K562 (cell line): ENCODE measurements around the gene SYT14. TPM values are rescaled to one million over a fixed set of nuclear protein-coding genes. Genes with fewer than 3 reads are reported as not detected.

Experiments
- ATAC-seq: fragments of 200-7000 bp; cut with Tn5 transposase; 3 replicates; pipeline ENCODE4 v1.9.1; 2020; ENCODE audit warnings: moderate library complexity
- BruUV-seq: library from RNA; stranded (reverse); fragments of 400-500 nt; replicated peaks from 2 replicates; lab custom pipeline; 2021; lab: Mats Ljungman, UMichigan
- CTCF ChIA-PET: fragments of 300-600 bp; formaldehyde crosslinking; extraction: SDS; loops from one replicate; lab custom pipeline; 2021; ENCODE audit warnings: low intra/inter-chr PET ratio; lab: Yijun Ruan, JAX
- POLR2A ChIA-PET: fragments of 300-600, 350-650 bp; sonication (Branson Sonifier 250); formaldehyde crosslinking; extraction: SDS; loops from one replicate; lab custom pipeline; 2021; ENCODE audit warnings: antibody characterized with exemption, inconsistent platforms; lab: Yijun Ruan, JAX
- DNase-seq, 4 experiments: peaks; one replicate each; pipeline versions ENCODE4 v3.0.0 to v3.0.0-alpha.2; 2011 to 2018; ENCODE audit warnings: low spot score in 3 of 4, mixed read lengths in 3 of 4; ENCODE audit errors: extremely low read depth in 1 of 4
- FAIRE-seq: peaks from 2 replicates; lab custom pipeline; 2011; peaks lifted over from hg19 to GRCh38; lab: Jason Lieb, UNC
- H2AFZ ChIP-seq: 2 replicates; pipeline ENCODE4 v1.6.0; 2011; ENCODE audit warnings: low read depth, low read length, control low read depth, inconsistent platforms
- H3K27ac ChIP-seq: fragments of 200-600 bp; 3 replicates; pipeline ENCODE4 v1.8.0; 2011; ENCODE audit warnings: low read depth, mild to moderate bottlenecking, control low read depth, inconsistent platforms, low read length, moderate library complexity, mixed read lengths; ENCODE audit errors: extremely low read depth
- H3K27me3 ChIP-seq, 2 experiments: fragments of 300-600 bp in 1 of 2; 2 replicates in 1 of 2; 3 replicates in 1 of 2; pipeline versions ENCODE4 v1.6.0 to v1.8.0; 2011; ENCODE audit warnings: inconsistent platforms in 2 of 2, low read length in 2 of 2, mild to moderate bottlenecking in 1 of 2, mixed read lengths in 1 of 2, moderate library complexity in 1 of 2; ENCODE audit not compliant: control insufficient read depth in 2 of 2, insufficient read depth in 2 of 2
- H3K36me3 ChIP-seq: fragments of 300-600 bp; 3 replicates; pipeline ENCODE4 v1.8.0; 2011; ENCODE audit warnings: mild to moderate bottlenecking, low read length, inconsistent platforms; ENCODE audit not compliant: control insufficient read depth, insufficient read depth
- H3K4me1 ChIP-seq, 2 experiments: fragments of 200-600 bp in 1 of 2; replicated peaks in 1 of 2; 2 replicates in 1 of 2; 3 replicates in 1 of 2; pipeline versions ENCODE4 v1.5.1 to v1.8.0; 2011; ENCODE audit warnings: inconsistent platforms in 2 of 2, low read length in 2 of 2, mild to moderate bottlenecking in 1 of 2, mixed read lengths in 1 of 2, moderate library complexity in 1 of 2; ENCODE audit not compliant: control insufficient read depth in 2 of 2, insufficient read depth in 2 of 2
- H3K4me2 ChIP-seq: 2 replicates; pipeline ENCODE4 v1.6.1; 2011; ENCODE audit warnings: low read length, control low read depth, inconsistent platforms, mixed read lengths; ENCODE audit not compliant: insufficient read depth
- H3K4me3 ChIP-seq: fragments of 200-600 bp; sonication (generic), shearing (Covaris generic); 2 replicates; pipeline ENCODE4 v1.5.1; 2016; ENCODE audit warnings: control low read depth, inconsistent platforms
- H3K79me2 ChIP-seq: fragments of 200-600 bp; 3 replicates; pipeline ENCODE4 v1.8.0; 2011; ENCODE audit warnings: low read length, inconsistent platforms; ENCODE audit not compliant: control insufficient read depth, insufficient read depth
- H3K9ac ChIP-seq, 2 experiments: 2 replicates each; pipeline versions ENCODE4 v1.6.0 to v1.6.1; 2011; ENCODE audit warnings: low read depth in 2 of 2, low read length in 2 of 2, control low read depth in 1 of 2, inconsistent platforms in 1 of 2, mild to moderate bottlenecking in 1 of 2, mixed read lengths in 1 of 2; ENCODE audit not compliant: insufficient read depth in 1 of 2
- H3K9me1 ChIP-seq: one replicate; pipeline ENCODE4 v1.6.0; 2011; ENCODE audit warnings: inconsistent platforms, mild to moderate bottlenecking, low read length, moderate library complexity; ENCODE audit not compliant: control insufficient read depth, insufficient read depth
- H3K9me3 ChIP-seq: replicated peaks from 2 replicates; pipeline ENCODE4 v1.5.1; 2011; ENCODE audit warnings: low read depth, low read length, inconsistent platforms; ENCODE audit not compliant: control insufficient read depth, insufficient read depth
- H4K20me1 ChIP-seq: replicated peaks from 2 replicates; pipeline ENCODE4 v1.6.1; 2011; ENCODE audit warnings: low read length, inconsistent platforms, mixed read lengths; ENCODE audit not compliant: control insufficient read depth, insufficient read depth
- BCL6 ChIP-seq: fragments of 250-450 bp; sonication (Bioruptor Pico); IDR thresholded peaks from 2 replicates; pipeline ENCODE4 v1.4.0; 2020
- BMI1 ChIP-seq: fragments of 150-350 bp; IDR thresholded peaks from 2 replicates; pipeline ENCODE4 v1.6.1; 2014; ENCODE audit warnings: low read length
- CREBBP ChIP-seq: IDR thresholded peaks from one replicate; pipeline ENCODE4 v1.6.1; 2012; ENCODE audit warnings: low read depth, mild to moderate bottlenecking, control low read depth, inconsistent platforms, low read length
- DIDO1 ChIP-seq: fragments of 450-650 bp; IDR thresholded peaks from 2 replicates; pipeline ENCODE4 v1.6.1; 2016; ENCODE audit warnings: low read depth, missing biosample characterization, missing genetic modification characterization
- TFE3 ChIP-seq: fragments of 450-650 bp; formaldehyde crosslinking; IDR thresholded peaks from 2 replicates; pipeline ENCODE4 v1.4.0; 2020; ENCODE audit warnings: mild to moderate bottlenecking, mixed read lengths
- WGBS: fragments of 100-300 bp; shearing (Covaris generic); methylation state at CpG from one replicate; pipeline ENCODE4 v1.1.6; 2016; ENCODE audit warnings: low coverage, mixed read lengths; ENCODE audit not compliant: insufficient coverage; ENCODE audit errors: missing lambda C conversion rate; 5-methylcytosine and 5-hydroxymethylcytosine counted together
- in situ Hi-C: fragments of 300-500 bp; cut with MboI; formaldehyde crosslinking; loops from 4 replicates; pipeline ENCODE4 v1.15.0; 2018; ENCODE audit warnings: inconsistent platforms, mixed read lengths
- intact Hi-C: fragments of 100-400 bp; cut with micrococcal nuclease; formaldehyde crosslinking; loops from 2 replicates; pipeline ENCODE4 v1.14.2; 2022
- polyA plus RNA-seq, 8 experiments: library from polyadenylated mRNA; depleted of rRNA in 4 of 8; stranded (reverse) in 5 of 8; unstranded in 3 of 8; fragments of >200 nt; fragmentation: Nextera tagmentation in 2 of 8; fragmentation: Illumina TruSeq in 1 of 8; extraction: Ambion mirVana in 2 of 8; extraction: Trizol in 1 of 8; gene quantifications; 2 replicates each; pipeline versions ENCODE4 v1.2.1 to v1.2.3, GENCODE V29; 2011 to 2014; ENCODE audit warnings: inconsistent platforms in 1 of 8, missing spikeins in 1 of 8
- total RNA-seq, 7 experiments: library from RNA; depleted of rRNA in 6 of 7; stranded (reverse); fragments of >200 nt in 6 of 7; fragmentation: Illumina TruSeq in 2 of 7; extraction: Trizol in 2 of 7; gene quantifications; 2 replicates each; pipeline versions ENCODE4 v1.2.1 to v1.2.3, GENCODE V29; 2011 to 2021; ENCODE audit warnings: low replicate concordance in 1 of 7

The SYT14 gene
- total and polyA plus RNA-seq, 9 of the 15 experiments (the other 6 are each of a cell fraction or from before 2014, with no cell fraction given) = 0.01 to 0.04 TPM; not detected in 7

- Histone ChIP-seq H3K36me3 (no peaks in the 10 kb centered on the region), H3K4me2 (no peak overlapping the region), H3K9me1 (no peaks in the 10 kb centered on the region), H3K27me3 (no peaks in the 10 kb centered on the region), H3K79me2 (no peaks in the 10 kb centered on the region), H3K9ac (no peak overlapping the region), H3K4me1 (no peaks in the 10 kb centered on the region), H3K4me3 (no peak overlapping the region), H3K27ac (no peak overlapping the region), H3K9me3 (no peaks in the 10 kb centered on the region), H4K20me1 (no peaks in the 10 kb centered on the region), H2AFZ (no peak overlapping the region)
- no peak for FAIRE-seq
- ChIA-PET CTCF (no interaction called here), POLR2A (no interaction called here)
- 3% methylated on average over 1 of the region's 1 CpG for WGBS
- intact Hi-C loops = no loop called here
- ATAC-seq = no peak
- no peak for DNase-seq
- in situ Hi-C loops = no loop called here
- TF ChIP-seq CREBBP (no peak), BMI1 (no peak), DIDO1 (tag) (no peak), TFE3 (CRISPR knock-in tag) (no peak), BCL6 (CRISPR knock-in tag) (no peak)
- no TSS peak for BruUV-seq
Observed at GRCh38 chr1:210061992-210062391, 124.0 kb downstream of the SYT14 start.
